Measurements from ENCODE around the gene ARHGEF17. TPM values are rescaled to one million over a fixed set of nuclear protein-coding genes. Genes with fewer than 3 reads are reported as not detected.

The ARHGEF17 gene
- total and polyA plus RNA-seq, 4 donors, result 2.6 to 12.6 (median 5.7) TPM

DNA sequence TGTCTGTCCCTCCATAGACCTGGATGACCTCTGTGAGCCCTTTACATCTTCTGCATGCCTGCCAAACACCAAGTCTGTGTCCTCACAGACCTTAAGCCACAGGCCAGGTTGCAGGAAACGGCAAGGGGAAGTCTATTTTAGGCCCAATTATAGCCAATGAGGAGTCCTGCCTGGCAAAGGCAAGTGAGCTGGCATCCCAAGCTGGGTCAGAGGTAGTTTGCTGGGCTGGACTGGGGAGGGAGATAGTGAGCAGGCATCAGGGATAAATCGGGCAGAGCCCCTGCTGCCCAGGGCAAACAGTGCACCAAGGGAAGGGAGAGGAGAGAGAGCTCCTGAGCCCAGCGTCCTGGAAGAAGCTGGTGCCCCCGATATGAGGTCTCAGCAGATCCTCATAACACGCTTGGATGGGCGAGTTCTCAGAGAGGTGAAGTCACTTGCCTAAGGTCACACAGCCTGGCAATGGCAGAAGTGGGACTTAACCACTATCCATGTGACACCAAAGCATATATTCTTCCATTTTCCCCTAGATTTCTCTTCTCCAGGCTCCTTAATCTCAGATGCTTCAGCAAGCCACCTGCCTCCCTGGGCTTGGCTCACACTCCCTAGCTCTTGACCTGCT is 64.4 kb downstream of the ARHGEF17 start:
- Histone ChIP-seq H3K27ac (ENCODE audit: low read depth in 1 of 2, low read length in 2 of 2) (no peak overlapping the region), H3K9ac (ENCODE audit: low read depth in 1 of 2, low read length in 2 of 2) (no peak overlapping the region), H3K4me3 (ENCODE audit: low read depth in 1 of 3, low read length in 3 of 3) (no peak overlapping the region), H3K27me3 (ENCODE audit: control insufficient read depth in 4 of 4, insufficient read depth in 4 of 4, low read length in 3 of 4) (no peaks in the 10 kb centered on the region), H3K9me3 (ENCODE audit: control insufficient read depth in 4 of 4, low read length in 3 of 4) (no peaks in the 10 kb centered on the region), H3K36me3 (ENCODE audit: control insufficient read depth in 4 of 4, insufficient read depth in 3 of 4, low read depth in 1 of 4, low read length in 3 of 4) (no peaks in the 10 kb centered on the region), H3K4me1 (ENCODE audit: control insufficient read depth in 4 of 4, insufficient read depth in 4 of 4, low read length in 3 of 4) (peaks cover 0 to 10% (median under 1%) of the 10 kb centered on the region in 4 donors)
- no peak for DNase-seq (ENCODE audit: low spot score)
- TF ChIP-seq, protein P1, sequence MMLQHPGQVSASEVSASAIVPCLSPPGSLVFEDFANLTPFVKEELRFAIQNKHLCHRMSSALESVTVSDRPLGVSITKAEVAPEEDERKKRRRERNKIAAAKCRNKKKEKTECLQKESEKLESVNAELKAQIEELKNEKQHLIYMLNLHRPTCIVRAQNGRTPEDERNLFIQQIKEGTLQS (IDR thresholded peaks at IDR 0.05), result no peak
- TF ChIP-seq JUND (IDR thresholded peaks at IDR 0.05) (no peak), TAF1 (conservative IDR thresholded peaks at IDR 0.05) (no peak), FOXA2 (IDR thresholded peaks at IDR 0.05) (no peak), GABPA (IDR thresholded peaks at IDR 0.05 in 1 of 2, conservative IDR thresholded peaks at IDR 0.05 in 1 of 2) (no peak), RAD21 (IDR thresholded peaks at IDR 0.05) (no peak), SP1 (IDR thresholded peaks at IDR 0.05) (no peak), YY1 (IDR thresholded peaks at IDR 0.05) (no peak), NR2F2 (IDR thresholded peaks at IDR 0.05) (no peak), HNF4G (IDR thresholded peaks at IDR 0.05) (no peak), RXRA (IDR thresholded peaks at IDR 0.05) (no peak), HNF4A (conservative IDR thresholded peaks at IDR 0.05) (no peak), EGR1 (IDR thresholded peaks at IDR 0.05; ENCODE audit: low read depth in 2 of 2) (no peak), FOXA1 (IDR thresholded peaks at IDR 0.05) (no peak)
- TF ChIP-seq, protein P2, sequence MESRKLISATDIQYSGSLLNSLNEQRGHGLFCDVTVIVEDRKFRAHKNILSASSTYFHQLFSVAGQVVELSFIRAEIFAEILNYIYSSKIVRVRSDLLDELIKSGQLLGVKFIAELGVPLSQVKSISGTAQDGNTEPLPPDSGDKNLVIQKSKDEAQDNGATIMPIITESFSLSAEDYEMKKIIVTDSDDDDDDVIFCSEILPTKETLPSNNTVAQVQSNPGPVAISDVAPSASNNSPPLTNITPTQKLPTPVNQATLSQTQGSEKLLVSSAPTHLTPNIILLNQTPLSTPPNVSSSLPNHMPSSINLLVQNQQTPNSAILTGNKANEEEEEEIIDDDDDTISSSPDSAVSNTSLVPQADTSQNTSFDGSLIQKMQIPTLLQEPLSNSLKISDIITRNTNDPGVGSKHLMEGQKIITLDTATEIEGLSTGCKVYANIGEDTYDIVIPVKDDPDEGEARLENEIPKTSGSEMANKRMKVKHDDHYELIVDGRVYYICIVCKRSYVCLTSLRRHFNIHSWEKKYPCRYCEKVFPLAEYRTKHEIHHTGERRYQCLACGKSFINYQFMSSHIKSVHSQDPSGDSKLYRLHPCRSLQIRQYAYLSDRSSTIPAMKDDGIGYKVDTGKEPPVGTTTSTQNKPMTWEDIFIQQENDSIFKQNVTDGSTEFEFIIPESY (IDR thresholded peaks at IDR 0.05), result no peak
- TF ChIP-seq, protein P3, sequence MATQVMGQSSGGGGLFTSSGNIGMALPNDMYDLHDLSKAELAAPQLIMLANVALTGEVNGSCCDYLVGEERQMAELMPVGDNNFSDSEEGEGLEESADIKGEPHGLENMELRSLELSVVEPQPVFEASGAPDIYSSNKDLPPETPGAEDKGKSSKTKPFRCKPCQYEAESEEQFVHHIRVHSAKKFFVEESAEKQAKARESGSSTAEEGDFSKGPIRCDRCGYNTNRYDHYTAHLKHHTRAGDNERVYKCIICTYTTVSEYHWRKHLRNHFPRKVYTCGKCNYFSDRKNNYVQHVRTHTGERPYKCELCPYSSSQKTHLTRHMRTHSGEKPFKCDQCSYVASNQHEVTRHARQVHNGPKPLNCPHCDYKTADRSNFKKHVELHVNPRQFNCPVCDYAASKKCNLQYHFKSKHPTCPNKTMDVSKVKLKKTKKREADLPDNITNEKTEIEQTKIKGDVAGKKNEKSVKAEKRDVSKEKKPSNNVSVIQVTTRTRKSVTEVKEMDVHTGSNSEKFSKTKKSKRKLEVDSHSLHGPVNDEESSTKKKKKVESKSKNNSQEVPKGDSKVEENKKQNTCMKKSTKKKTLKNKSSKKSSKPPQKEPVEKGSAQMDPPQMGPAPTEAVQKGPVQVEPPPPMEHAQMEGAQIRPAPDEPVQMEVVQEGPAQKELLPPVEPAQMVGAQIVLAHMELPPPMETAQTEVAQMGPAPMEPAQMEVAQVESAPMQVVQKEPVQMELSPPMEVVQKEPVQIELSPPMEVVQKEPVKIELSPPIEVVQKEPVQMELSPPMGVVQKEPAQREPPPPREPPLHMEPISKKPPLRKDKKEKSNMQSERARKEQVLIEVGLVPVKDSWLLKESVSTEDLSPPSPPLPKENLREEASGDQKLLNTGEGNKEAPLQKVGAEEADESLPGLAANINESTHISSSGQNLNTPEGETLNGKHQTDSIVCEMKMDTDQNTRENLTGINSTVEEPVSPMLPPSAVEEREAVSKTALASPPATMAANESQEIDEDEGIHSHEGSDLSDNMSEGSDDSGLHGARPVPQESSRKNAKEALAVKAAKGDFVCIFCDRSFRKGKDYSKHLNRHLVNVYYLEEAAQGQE (IDR thresholded peaks at IDR 0.05), result no peak
- TF ChIP-seq, protein P4, sequence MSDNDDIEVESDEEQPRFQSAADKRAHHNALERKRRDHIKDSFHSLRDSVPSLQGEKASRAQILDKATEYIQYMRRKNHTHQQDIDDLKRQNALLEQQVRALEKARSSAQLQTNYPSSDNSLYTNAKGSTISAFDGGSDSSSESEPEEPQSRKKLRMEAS (IDR thresholded peaks at IDR 0.05), result no peak
- TF ChIP-seq, protein P5, sequence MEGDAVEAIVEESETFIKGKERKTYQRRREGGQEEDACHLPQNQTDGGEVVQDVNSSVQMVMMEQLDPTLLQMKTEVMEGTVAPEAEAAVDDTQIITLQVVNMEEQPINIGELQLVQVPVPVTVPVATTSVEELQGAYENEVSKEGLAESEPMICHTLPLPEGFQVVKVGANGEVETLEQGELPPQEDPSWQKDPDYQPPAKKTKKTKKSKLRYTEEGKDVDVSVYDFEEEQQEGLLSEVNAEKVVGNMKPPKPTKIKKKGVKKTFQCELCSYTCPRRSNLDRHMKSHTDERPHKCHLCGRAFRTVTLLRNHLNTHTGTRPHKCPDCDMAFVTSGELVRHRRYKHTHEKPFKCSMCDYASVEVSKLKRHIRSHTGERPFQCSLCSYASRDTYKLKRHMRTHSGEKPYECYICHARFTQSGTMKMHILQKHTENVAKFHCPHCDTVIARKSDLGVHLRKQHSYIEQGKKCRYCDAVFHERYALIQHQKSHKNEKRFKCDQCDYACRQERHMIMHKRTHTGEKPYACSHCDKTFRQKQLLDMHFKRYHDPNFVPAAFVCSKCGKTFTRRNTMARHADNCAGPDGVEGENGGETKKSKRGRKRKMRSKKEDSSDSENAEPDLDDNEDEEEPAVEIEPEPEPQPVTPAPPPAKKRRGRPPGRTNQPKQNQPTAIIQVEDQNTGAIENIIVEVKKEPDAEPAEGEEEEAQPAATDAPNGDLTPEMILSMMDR (IDR thresholded peaks at IDR 0.05; ENCODE audit: low read depth, low read length, missing input control), result no peak
- 76% methylated on average over 6 of the region's 6 CpGs for WGBS

All from liver (tissue), 9 donors.